ENCODE data around the gene CRY2.

DNA sequence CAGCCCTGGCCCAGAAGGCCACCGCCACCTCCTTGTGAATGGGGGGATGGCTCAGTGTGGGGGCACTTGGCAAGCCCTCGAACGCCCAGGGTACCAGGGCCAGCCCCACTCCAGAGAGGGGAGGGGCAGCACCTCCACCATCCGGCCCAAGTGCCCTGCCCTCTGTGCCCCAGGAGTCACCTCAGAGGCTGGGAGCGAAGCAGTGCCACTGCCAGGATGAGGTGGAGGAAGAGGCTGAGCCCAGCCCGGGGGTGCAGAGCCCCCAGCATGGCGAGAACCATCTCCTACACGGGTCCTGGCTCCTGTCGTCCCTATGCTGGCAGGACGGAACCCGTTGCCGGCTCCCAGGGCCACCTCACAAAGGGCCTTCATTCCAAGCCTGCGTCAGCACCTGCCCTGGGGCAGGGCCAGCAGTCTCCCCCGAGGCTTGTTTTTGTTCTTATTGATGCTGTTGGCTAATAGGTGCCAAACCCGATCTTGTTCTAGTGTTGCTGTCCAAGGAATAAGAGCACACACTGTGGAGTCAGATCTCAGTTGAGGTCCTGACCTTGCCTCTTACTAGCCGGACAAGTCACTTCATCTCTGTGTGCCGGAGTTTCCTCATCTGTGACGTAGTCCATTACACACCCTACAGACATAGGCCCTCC, 59.8 kb downstream of the CRY2 start, which contains the start of gene FREY1:
- no peak for TF ChIP-seq CBX5 (IDR thresholded peaks at IDR 0.05; ENCODE audit: low read depth)
- TF ChIP-seq, protein P1, sequence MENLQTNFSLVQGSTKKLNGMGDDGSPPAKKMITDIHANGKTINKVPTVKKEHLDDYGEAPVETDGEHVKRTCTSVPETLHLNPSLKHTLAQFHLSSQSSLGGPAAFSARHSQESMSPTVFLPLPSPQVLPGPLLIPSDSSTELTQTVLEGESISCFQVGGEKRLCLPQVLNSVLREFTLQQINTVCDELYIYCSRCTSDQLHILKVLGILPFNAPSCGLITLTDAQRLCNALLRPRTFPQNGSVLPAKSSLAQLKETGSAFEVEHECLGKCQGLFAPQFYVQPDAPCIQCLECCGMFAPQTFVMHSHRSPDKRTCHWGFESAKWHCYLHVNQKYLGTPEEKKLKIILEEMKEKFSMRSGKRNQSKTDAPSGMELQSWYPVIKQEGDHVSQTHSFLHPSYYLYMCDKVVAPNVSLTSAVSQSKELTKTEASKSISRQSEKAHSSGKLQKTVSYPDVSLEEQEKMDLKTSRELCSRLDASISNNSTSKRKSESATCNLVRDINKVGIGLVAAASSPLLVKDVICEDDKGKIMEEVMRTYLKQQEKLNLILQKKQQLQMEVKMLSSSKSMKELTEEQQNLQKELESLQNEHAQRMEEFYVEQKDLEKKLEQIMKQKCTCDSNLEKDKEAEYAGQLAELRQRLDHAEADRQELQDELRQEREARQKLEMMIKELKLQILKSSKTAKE (IDR thresholded peaks at IDR 0.05; ENCODE audit: low read depth, poor library complexity, severe bottlenecking), result no peak
- no peak for TF ChIP-seq CREM (IDR thresholded peaks at IDR 0.05; ENCODE audit: low read depth)

Data from GM12878 (cell line).